Left lung (tissue), 10 donors: ENCODE data around the gene ELP6. TPM values are rescaled to one million over a fixed set of nuclear protein-coding genes. Genes with fewer than 3 reads are reported as not detected.
"Not testable (repeated sequence)": the region's sequence is repeated elsewhere in the genome, so short reads cannot be mapped to it uniquely, and the experiment has no call there.

Experiments
- ATAC-seq: fragments of 200-7000 bp; cut with Tn5 transposase; one replicate; pipeline ENCODE4 v1.9.1; 2020; ENCODE audit warnings: moderate library complexity
- DNase-seq, 4 donors: peaks; one replicate each; pipeline ENCODE4 v3.0.0-alpha.2; 2013 to 2020
- H3K27ac ChIP-seq, 2 donors: fragments of 200-600 bp; sonication (generic) in 1 of 2; one replicate each; pipeline versions ENCODE4 v1.5.0 to v1.8.0; 2020 to 2021
- H3K27me3 ChIP-seq, 2 donors: fragments of 200-600 bp; sonication (generic) in 1 of 2; one replicate each; pipeline versions ENCODE4 v1.5.0 to v1.8.0; 2020 to 2021
- H3K36me3 ChIP-seq, 2 donors: fragments of 200-600 bp; sonication (generic) in 1 of 2; one replicate each; pipeline versions ENCODE4 v1.5.0 to v1.8.0; 2020 to 2021
- H3K4me1 ChIP-seq, 2 donors: fragments of 200-600 bp; one replicate each; pipeline ENCODE4 v1.8.0; 2021
- H3K4me3 ChIP-seq, 2 donors: fragments of 200-600 bp; sonication (generic) in 1 of 2; one replicate each; pipeline versions ENCODE4 v1.5.0 to v1.8.0; 2020 to 2021; ENCODE audit warnings: mild to moderate bottlenecking in 1 of 2
- H3K9me3 ChIP-seq, 2 donors: fragments of 200-600 bp; sonication (generic) in 1 of 2; one replicate each; pipeline versions ENCODE4 v1.5.0 to v1.8.0; 2020 to 2021
- CTCF ChIP-seq, 2 donors: fragments of 200-600 bp; sonication (generic) in 1 of 2; IDR thresholded peaks; one replicate each; pipeline versions ENCODE4 v1.5.0 to v1.8.0; 2021; ENCODE audit warnings: antibody characterized with exemption in 2 of 2
- intact Hi-C, 2 donors: fragments of 100-400 bp; cut with DNase I; formaldehyde crosslinking; loops; one replicate each; pipeline versions ENCODE4 v1.11.2 to v1.14.2; 2022
- polyA plus RNA-seq, 6 donors: library from polyadenylated mRNA; unstranded; fragments of 120-200 nt; gene quantifications; one replicate each; pipeline ENCODE4 v1.2.1, GENCODE V29; 2013; ENCODE audit not compliant: insufficient read length in 6 of 6
- total RNA-seq, 2 donors: library from RNA; stranded (reverse); fragmentation: NEBNext Ultra II Directional; extraction: Animal tissue kit (Norgen Biotek cat#: 25700); gene quantifications; one replicate each; pipeline ENCODE4 v1.2.1, GENCODE V29; 2021
- donor health status: DM: no; HTN: yes; CAD: no.
- donor health status: DM: no; HTN: no; CAD: no.

ELP6 gene
- total and polyA plus RNA-seq, 8 donors = 25.7 to 47.5 (median 44.3) TPM

DNA sequence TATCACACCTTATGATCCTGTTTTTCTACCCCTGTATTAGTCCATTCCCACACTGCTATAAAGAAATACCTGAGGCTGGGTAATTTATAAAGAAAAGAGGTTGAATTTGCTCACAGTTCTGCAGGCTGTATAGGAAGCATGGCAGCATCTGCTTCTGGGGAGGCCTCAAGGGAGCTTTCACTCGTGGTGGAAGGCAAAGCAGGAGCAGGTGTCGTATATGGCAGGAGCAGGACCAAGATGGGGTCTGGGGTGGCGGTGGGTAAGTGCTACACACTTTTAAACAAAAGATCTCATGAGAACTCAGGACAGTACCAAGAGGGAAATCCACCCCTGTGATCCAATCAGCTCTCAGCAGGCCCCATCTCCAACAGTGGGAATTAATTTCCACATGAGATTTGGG, 22.3 kb downstream of the ELP6 start:
- no peak for DNase-seq
- ATAC-seq = no peak
- H3K27ac ChIP-seq = no peak overlapping the region
- H3K36me3 ChIP-seq = peaks cover 0 to 30% of the 10 kb centered on the region in 2 donors
- H3K27me3 ChIP-seq = no peaks in the 10 kb centered on the region
- H3K4me1 ChIP-seq = no peaks in the 10 kb centered on the region
- intact Hi-C loops = no loop called here
- TF ChIP-seq CTCF (IDR thresholded peaks at IDR 0.05) = no peak
- no peak overlapping the region for H3K4me3 ChIP-seq
- no peaks in the 10 kb centered on the region for H3K9me3 ChIP-seq

DNA sequence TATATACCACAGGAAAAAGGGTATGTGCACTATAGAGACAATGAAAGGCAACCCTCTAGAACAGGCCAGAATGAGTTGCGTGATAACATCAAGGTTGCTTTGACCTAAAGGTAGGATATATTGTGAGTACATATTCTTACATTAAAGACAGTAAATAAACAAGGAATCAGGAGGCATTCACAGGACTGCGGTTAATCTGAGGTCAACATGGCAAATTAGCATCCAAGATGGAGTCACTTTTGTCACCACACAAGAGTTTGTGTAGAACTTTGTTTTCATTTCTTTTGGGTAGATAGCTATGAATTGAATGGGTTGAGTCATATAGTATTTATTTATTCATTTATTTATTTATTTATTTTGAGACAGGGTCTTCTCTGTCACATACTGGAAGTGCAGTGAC, 26.2 kb downstream of the ELP6 start:
- no peaks in the 10 kb centered on the region for H3K4me1 ChIP-seq
- no peak for ATAC-seq
- H3K27ac ChIP-seq = no peak overlapping the region
- no peaks in the 10 kb centered on the region for H3K9me3 ChIP-seq
- peaks cover 0 to 3% of the 10 kb centered on the region in 2 donors for H3K36me3 ChIP-seq
- intact Hi-C loops = no loop called here
- H3K27me3 ChIP-seq = no peaks in the 10 kb centered on the region
- no peak for DNase-seq
- no peak for TF ChIP-seq CTCF (IDR thresholded peaks at IDR 0.05)
- no peak overlapping the region for H3K4me3 ChIP-seq

- Histone ChIP-seq H3K27me3 (no peaks in the 10 kb centered on the region), H3K4me1 (no peaks in the 10 kb centered on the region), H3K9me3 (no peaks in the 10 kb centered on the region), H3K27ac (no peak overlapping the region), H3K36me3 (peaks cover 0 to 3% of the 10 kb centered on the region in 2 donors), H3K4me3 (no peak overlapping the region)
- TF ChIP-seq CTCF (IDR thresholded peaks at IDR 0.05) = no peak
- no peak for DNase-seq
- intact Hi-C loops = no loop called here
- no peak for ATAC-seq
Observed at GRCh38 chr3:47485812-47486211, 27.7 kb downstream of the ELP6 start.

DNA sequence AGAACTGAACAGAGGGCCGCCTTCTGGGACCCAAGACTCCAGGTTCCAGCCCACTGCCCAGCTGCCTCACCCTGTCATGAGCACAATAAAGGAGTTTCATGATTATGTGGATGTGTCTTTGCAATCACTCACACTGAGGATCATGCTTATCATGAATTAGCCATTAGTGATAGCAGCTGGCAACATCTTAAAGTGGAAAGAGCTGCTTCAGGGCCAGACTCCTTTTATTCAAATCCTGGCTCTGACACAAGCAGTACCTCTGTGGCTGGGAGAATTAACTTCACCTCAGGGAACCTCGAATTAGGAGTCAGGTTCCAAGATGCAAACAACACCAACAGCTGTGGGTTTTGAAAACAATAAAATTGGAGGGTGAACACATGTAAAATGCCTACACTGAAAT, 31.1 kb downstream of the ELP6 start:
- Histone ChIP-seq H3K9me3 (no peaks in the 10 kb centered on the region), H3K27ac (no peak overlapping the region), H3K4me3 (no peak overlapping the region), H3K36me3 (no peaks in the 10 kb centered on the region), H3K4me1 (no peaks in the 10 kb centered on the region), H3K27me3 (no peaks in the 10 kb centered on the region)
- intact Hi-C loops = no loop called here
- ATAC-seq (no peak), DNase-seq (no peak)
- TF ChIP-seq CTCF (IDR thresholded peaks at IDR 0.05) = no peak

DNA sequence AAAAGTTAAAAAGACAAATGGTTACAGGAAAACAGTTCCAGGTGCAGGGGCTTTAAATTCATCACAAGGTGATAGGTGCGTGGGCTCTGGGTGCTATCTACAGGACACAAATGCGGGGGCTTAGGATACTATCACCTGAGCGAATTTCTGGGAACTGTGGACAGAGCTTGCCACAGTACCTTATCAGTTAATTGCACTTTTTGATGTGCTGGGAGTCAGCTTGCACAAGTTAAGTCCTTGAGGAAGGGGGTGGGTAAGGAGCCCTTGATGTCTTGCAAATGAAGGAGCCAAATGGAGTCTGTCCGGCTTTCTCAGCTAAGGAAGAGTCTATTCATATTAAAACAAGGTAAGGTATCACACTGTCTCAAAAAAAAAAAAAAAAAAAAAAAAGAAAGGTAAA, 31.7 kb downstream of the ELP6 start:
- H3K27me3 ChIP-seq, ATAC-seq, H3K4me3 ChIP-seq, DNase-seq, H3K9me3 ChIP-seq, intact Hi-C loops, H3K27ac ChIP-seq, H3K36me3 ChIP-seq, H3K4me1 ChIP-seq: not testable (repeated sequence)

GRCh38 chr3:47480267-47480666, 33.2 kb downstream of the ELP6 start:
- ATAC-seq, H3K4me3 ChIP-seq, DNase-seq, H3K36me3 ChIP-seq, intact Hi-C loops, H3K27ac ChIP-seq, H3K9me3 ChIP-seq, H3K27me3 ChIP-seq: not testable (repeated sequence)
- H3K4me1 ChIP-seq = peaks cover 0 to 12% of the 10 kb centered on the region in 2 donors
